GM19025 (cell line): ENCODE measurements around the gene MFSD1.

ENCODE experiments used
- ATAC-seq: cut with Tn5 transposase; IDR thresholded peaks from one replicate; pipeline ENCODE4 v1.9.1; 2021; ENCODE audit warnings: mild to moderate bottlenecking, low read depth, moderate library complexity; ENCODE audit not compliant: unreplicated experiment

Gene MFSD1

GRCh38 chr3:158809642-158810041 is 7.8 kb downstream of the MFSD1 start:
- no peak for ATAC-seq

- no peak for ATAC-seq
Measured at GRCh38 chr3:158810823-158811724, 9.2 kb downstream of the MFSD1 start.

- no peak for ATAC-seq
Measured at GRCh38 chr3:158819282-158819681, 17.4 kb downstream of the MFSD1 start.

GRCh38 chr3:158820521-158820920 is 18.7 kb downstream of the MFSD1 start:
- ATAC-seq = no peak

GRCh38 chr3:158821847-158822246 is 20.0 kb downstream of the MFSD1 start:
- no peak for ATAC-seq

- no peak for ATAC-seq
Measured at GRCh38 chr3:158823426-158823825, 21.6 kb downstream of the MFSD1 start.

- no peak for ATAC-seq
Measured at GRCh38 chr3:158827773-158828172, 25.9 kb downstream of the MFSD1 start.

GRCh38 chr3:158830391-158830790 is 28.5 kb downstream of the MFSD1 start:
- ATAC-seq = no peak

- no peak for ATAC-seq
Measured at GRCh38 chr3:158831861-158832260, 30.0 kb downstream of the MFSD1 start.

GRCh38 chr3:158835631-158836030 is 33.8 kb downstream of the MFSD1 start:
- ATAC-seq = no peak

- no peak for ATAC-seq
Measured at GRCh38 chr3:158836312-158836711, 34.5 kb downstream of the MFSD1 start.

GRCh38 chr3:158837240-158837639 is 35.4 kb downstream of the MFSD1 start:
- no peak for ATAC-seq

- no peak for ATAC-seq
Measured at GRCh38 chr3:158839966-158840365, 38.1 kb downstream of the MFSD1 start.

GRCh38 chr3:158841387-158841786 is 39.5 kb downstream of the MFSD1 start:
- ATAC-seq = no peak

GRCh38 chr3:158842976-158843375 is 41.1 kb downstream of the MFSD1 start:
- ATAC-seq = no peak

- ATAC-seq = no peak
Measured at GRCh38 chr3:158845765-158846350, 44.0 kb downstream of the MFSD1 start.

- ATAC-seq = peak; percentile 91
Measured at GRCh38 chr3:158846803-158847451, 45.1 kb downstream of the MFSD1 start.

GRCh38 chr3:158847452-158847821 is 45.6 kb downstream of the MFSD1 start:
- peak; percentile 30 for ATAC-seq

GRCh38 chr3:158847885-158848284 is 46.0 kb downstream of the MFSD1 start:
- peak; percentile 15 for ATAC-seq

- no peak for ATAC-seq
Measured at GRCh38 chr3:158849757-158850156, 47.9 kb downstream of the MFSD1 start.

- no peak for ATAC-seq
Measured at GRCh38 chr3:158859362-158859761, 57.5 kb downstream of the MFSD1 start.
